Thymus (tissue), 11 donors: Measurements from ENCODE around the gene ANKRD13A. TPM values are rescaled to one million over a fixed set of nuclear protein-coding genes. Genes with fewer than 3 reads are reported as not detected.
A peak's percentile ranks its signal among the peaks of the same experiment; 100 is the strongest.

Experiments used
- DNase-seq, 9 donors: peaks; one replicate each; pipeline ENCODE4 v3.0.0-alpha.2; 2013; ENCODE audit warnings: low spot score in 9 of 9, low read depth in 6 of 9, missing footprints in 1 of 9
- H3K27ac ChIP-seq, 2 donors: one replicate each; pipeline ENCODE4 v1.5.1; 2013; ENCODE audit warnings: control low read depth in 1 of 2, low read depth in 1 of 2, low read length in 1 of 2, mild to moderate bottlenecking in 1 of 2, moderate library complexity in 1 of 2
- H3K27me3 ChIP-seq, 2 donors: one replicate each; pipeline ENCODE4 v1.5.1; 2013; ENCODE audit warnings: low read length in 1 of 2; ENCODE audit not compliant: control insufficient read depth in 2 of 2, insufficient read depth in 1 of 2
- H3K36me3 ChIP-seq, 2 donors: one replicate each; pipeline ENCODE4 v1.5.1; 2013; ENCODE audit warnings: low read length in 1 of 2, mild to moderate bottlenecking in 1 of 2, moderate library complexity in 1 of 2; ENCODE audit not compliant: control insufficient read depth in 2 of 2, insufficient read depth in 2 of 2
- H3K4me1 ChIP-seq, 2 donors: one replicate each; pipeline ENCODE4 v1.5.1; 2013; ENCODE audit warnings: low read length in 2 of 2; ENCODE audit not compliant: control insufficient read depth in 2 of 2, insufficient read depth in 2 of 2
- H3K4me3 ChIP-seq, 2 donors: one replicate each; pipeline ENCODE4 v1.5.1; 2013; ENCODE audit warnings: low read length in 2 of 2, control low read depth in 1 of 2, mild to moderate bottlenecking in 1 of 2
- H3K9me3 ChIP-seq, 2 donors: one replicate each; pipeline ENCODE4 v1.5.1; 2013; ENCODE audit warnings: low read length in 1 of 2, mild to moderate bottlenecking in 1 of 2; ENCODE audit not compliant: control insufficient read depth in 2 of 2, insufficient read depth in 1 of 2
- WGBS: extraction: QIAGEN DNeasy Blood & Tissue Kit; methylation state at CpG from one replicate; pipeline ENCODE4 v1.1.7; 2013; 5-methylcytosine and 5-hydroxymethylcytosine counted together
- polyA plus RNA-seq: library from polyadenylated mRNA; stranded (reverse); fragments of 200-250 nt; gene quantifications from one replicate; pipeline ENCODE4 v1.2.3, GENCODE V29; 2013
- total RNA-seq: library from RNA; stranded (reverse); fragments of 120-200 nt; gene quantifications from one replicate; pipeline ENCODE4 v1.2.4, GENCODE V29; 2013
- donor health status: healthy.

The ANKRD13A gene
- total and polyA plus RNA-seq, 2 donors: 30.8 to 47.2 TPM

DNA sequence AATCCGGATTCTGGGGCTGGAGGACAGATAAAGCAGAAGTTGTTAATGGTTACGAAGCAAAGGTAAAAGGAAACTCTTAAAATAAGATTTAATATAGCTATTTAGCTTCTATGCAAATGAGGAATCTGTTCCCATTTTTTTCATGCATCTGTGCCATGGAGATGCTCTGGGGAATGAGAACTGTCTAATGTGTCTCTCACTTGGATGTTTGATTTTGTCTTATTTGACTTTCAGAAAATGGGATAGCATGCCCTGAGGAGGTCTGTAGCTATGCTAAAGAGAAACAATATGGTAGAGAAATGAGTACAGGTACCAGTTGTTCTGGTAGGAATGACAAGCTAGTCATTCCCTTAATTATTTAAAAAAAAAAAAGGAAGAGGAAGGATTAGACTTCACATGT is 24.8 kb downstream of the ANKRD13A start:
- H3K9me3 ChIP-seq: no peaks in the 10 kb centered on the region
- 96% methylated on average over 2 of the region's 2 CpGs for WGBS
- H3K4me3 ChIP-seq: no peak overlapping the region
- H3K4me1 ChIP-seq: no peaks in the 10 kb centered on the region
- H3K36me3 ChIP-seq: peaks cover 65 to 72% of the 10 kb centered on the region in 2 donors
- H3K27me3 ChIP-seq: no peaks in the 10 kb centered on the region
- H3K27ac ChIP-seq: no peak overlapping the region
- DNase-seq: no peak

GRCh38 chr12:110028323-110028722 is 29.1 kb downstream of the ANKRD13A start:
- DNase-seq: no peak
- H3K9me3 ChIP-seq: no peaks in the 10 kb centered on the region
- H3K4me3 ChIP-seq: no peak overlapping the region
- 96% methylated on average over 6 of the region's 6 CpGs for WGBS
- no peaks in the 10 kb centered on the region for H3K4me1 ChIP-seq
- H3K27ac ChIP-seq: peak overlapping the region in 1 of 2 donors; percentile 18
- H3K36me3 ChIP-seq: peaks cover 39 to 60% of the 10 kb centered on the region in 2 donors
- no peaks in the 10 kb centered on the region for H3K27me3 ChIP-seq

DNA sequence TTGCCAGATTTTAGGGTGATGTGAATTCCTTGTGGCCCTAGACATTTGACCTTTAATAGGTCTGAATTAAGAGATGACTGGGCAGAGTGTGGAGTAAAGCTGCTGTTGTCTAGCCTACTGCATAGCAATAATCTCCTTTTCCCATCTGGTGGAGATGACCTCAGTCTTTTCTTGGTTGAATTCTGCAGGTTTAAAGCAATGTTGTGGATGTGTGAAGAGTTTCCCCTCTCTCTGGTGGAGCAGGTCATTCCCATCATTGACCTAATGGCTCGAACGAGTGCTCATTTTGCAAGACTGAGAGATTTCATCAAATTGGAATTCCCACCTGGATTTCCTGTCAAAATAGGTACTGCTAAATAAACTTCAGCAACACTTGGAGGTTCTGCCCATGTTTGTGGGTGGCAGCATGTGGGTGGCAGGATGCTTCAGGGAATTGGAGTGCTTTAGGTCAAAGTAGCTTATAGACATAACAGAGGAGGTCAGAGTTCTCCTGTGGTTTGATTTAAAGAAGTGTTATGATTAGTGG is 30.1 kb downstream of the ANKRD13A start:
- H3K4me3 ChIP-seq: no peak overlapping the region
- H3K4me1 ChIP-seq: no peaks in the 10 kb centered on the region
- no peaks in the 10 kb centered on the region for H3K9me3 ChIP-seq
- no peak overlapping the region for H3K27ac ChIP-seq
- H3K36me3 ChIP-seq: peaks cover 39 to 60% of the 10 kb centered on the region in 2 donors
- no peaks in the 10 kb centered on the region for H3K27me3 ChIP-seq
- no peak for DNase-seq
- 97% methylated on average over 2 of the region's 2 CpGs for WGBS

DNA sequence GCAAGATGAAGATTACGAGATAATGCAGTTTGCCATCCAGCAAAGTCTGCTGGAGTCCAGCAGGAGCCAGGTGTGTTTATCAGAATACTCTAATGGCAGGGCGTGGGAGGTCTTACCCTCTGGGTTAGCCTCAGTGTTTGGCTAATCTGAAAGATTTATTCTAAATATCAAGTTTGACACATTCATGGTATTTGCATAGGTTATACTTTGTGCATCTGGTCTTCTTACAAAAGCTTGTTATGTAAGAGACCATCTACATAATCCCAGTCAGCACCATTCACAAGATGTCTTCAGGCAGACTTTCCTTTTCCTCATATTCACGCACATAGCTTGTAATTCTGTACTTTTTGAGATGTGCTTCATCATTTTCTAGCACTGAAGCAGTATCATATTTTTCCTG is 34.7 kb downstream of the ANKRD13A start:
- H3K27me3 ChIP-seq: no peaks in the 10 kb centered on the region
- no peak for DNase-seq
- WGBS: 98% methylated on average over 3 of the region's 3 CpGs
- peaks cover 0 to 2% of the 10 kb centered on the region in 2 donors for H3K9me3 ChIP-seq
- no peak overlapping the region for H3K4me3 ChIP-seq
- H3K27ac ChIP-seq: no peak overlapping the region
- peaks cover 51 to 72% of the 10 kb centered on the region in 2 donors for H3K36me3 ChIP-seq
- H3K4me1 ChIP-seq: no peaks in the 10 kb centered on the region

DNA sequence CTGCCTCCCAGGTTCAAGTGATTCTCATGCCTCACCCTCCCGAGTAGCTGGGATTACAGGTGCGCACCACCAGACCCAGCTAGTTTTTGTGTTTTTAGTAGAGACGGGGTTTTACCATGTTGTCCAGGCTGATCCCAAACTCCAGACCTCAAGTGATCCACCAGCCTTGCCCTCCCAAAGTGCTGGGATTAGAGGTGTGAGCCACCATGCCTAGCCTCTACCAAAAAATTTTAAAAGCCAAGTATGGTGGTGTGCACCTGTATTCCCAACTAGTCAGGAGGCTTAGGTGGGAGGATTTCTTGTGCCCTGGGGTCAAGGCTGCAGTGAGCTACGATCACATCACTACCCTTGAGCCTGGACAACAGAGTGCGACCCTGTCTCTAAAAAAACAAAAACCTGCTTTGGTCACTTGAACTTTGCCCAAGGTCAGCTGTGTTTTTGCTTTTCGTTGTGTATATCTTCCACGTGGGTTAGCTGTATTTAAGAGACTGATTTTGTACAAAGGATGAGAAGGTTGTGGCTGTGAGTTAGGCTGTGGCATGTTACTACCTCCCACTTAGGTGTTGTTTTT is 36.4 kb downstream of the ANKRD13A start:
- no peak overlapping the region for H3K27ac ChIP-seq
- H3K27me3 ChIP-seq: no peaks in the 10 kb centered on the region
- peaks cover 42 to 66% of the 10 kb centered on the region in 2 donors for H3K36me3 ChIP-seq
- H3K4me1 ChIP-seq: peaks cover 0 to 4% of the 10 kb centered on the region in 2 donors
- no peak for DNase-seq
- WGBS: 98% methylated on average over 7 of the region's 7 CpGs
- peaks cover 0 to 2% of the 10 kb centered on the region in 2 donors for H3K9me3 ChIP-seq
- H3K4me3 ChIP-seq: no peak overlapping the region

DNA sequence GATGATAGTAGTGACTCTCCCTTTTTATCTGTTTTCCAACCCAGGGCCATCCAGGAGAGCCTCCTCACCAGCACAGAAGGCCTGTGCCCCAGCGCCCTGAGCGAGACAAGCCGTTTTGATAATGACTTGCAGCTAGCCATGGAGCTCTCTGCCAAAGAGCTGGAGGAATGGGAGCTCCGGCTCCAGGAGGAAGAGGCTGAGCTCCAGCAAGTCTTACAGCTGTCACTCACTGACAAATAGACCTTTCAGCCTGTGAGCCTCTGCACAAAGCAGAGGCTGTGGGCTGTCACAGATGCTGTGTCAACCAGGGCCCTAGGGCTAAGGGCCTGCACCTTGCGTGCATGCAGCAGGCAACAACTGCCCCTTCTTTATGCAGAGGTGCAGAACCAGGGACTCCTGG is 38.1 kb downstream of the ANKRD13A start:
- H3K9me3 ChIP-seq: peaks cover 0 to 2% of the 10 kb centered on the region in 2 donors
- H3K4me3 ChIP-seq: no peak overlapping the region
- H3K4me1 ChIP-seq: peaks cover 0 to 4% of the 10 kb centered on the region in 2 donors
- WGBS: 98% methylated on average over 5 of the region's 5 CpGs
- H3K27ac ChIP-seq: no peak overlapping the region
- no peaks in the 10 kb centered on the region for H3K27me3 ChIP-seq
- DNase-seq: no peak
- peaks cover 43 to 68% of the 10 kb centered on the region in 2 donors for H3K36me3 ChIP-seq

GRCh38 chr12:110038741-110039084 is 39.5 kb downstream of the ANKRD13A start:
- peaks cover 40 to 61% of the 10 kb centered on the region in 2 donors for H3K36me3 ChIP-seq
- H3K9me3 ChIP-seq: peaks cover 0 to 2% of the 10 kb centered on the region in 2 donors
- H3K4me1 ChIP-seq: peaks cover 0 to 4% of the 10 kb centered on the region in 2 donors
- H3K27ac ChIP-seq: no peak overlapping the region
- H3K4me3 ChIP-seq: no peak overlapping the region
- WGBS: 94% methylated on average over 5 of the region's 5 CpGs
- no peak for DNase-seq
- H3K27me3 ChIP-seq: no peaks in the 10 kb centered on the region

- Histone ChIP-seq H3K4me3 (no peak overlapping the region), H3K36me3 (peaks cover 35 to 56% of the 10 kb centered on the region in 2 donors), H3K27me3 (no peaks in the 10 kb centered on the region), H3K4me1 (peaks cover 0 to 4% of the 10 kb centered on the region in 2 donors), H3K27ac (peak overlapping the region in 1 of 2 donors; percentile 76), H3K9me3 (peaks cover 0 to 2% of the 10 kb centered on the region in 2 donors)
- peak in 3 of 9 donors; percentile 22 to 49 (median 30) for DNase-seq
- WGBS: 85% methylated on average over 5 of the region's 5 CpGs
Measured at GRCh38 chr12:110039085-110039807, 40.0 kb downstream of the ANKRD13A start.

DNA sequence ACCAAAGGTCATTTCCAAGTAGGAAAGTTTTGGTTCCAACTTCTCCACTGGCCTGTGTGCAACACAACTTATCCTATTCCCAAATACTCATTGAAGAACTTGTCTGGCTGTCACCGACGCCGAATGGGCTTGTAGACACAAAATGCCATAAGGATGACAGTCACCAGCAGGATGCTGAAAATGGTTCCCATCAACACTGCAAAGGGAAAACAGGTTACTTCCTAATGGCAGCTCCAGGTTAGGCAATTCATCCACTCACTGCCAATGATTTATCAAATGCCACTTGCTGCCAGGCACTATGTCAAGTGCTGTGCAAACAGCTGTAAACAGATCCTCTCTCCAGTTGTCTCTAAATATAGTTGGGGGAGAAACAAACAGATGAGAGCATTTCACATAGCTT is 43.0 kb downstream of the ANKRD13A start:
- Histone ChIP-seq H3K27ac (no peak overlapping the region), H3K36me3 (peaks cover 13 to 36% of the 10 kb centered on the region in 2 donors), H3K9me3 (peaks cover 0 to 2% of the 10 kb centered on the region in 2 donors), H3K27me3 (no peaks in the 10 kb centered on the region), H3K4me3 (no peak overlapping the region), H3K4me1 (peaks cover 1 to 4% of the 10 kb centered on the region in 2 donors)
- 98% methylated on average over 3 of the region's 3 CpGs for WGBS
- DNase-seq: no peak
